GM18517 (cell line): ENCODE data around the gene SLC44A5.
"Not testable (repeated sequence)": the region's sequence is repeated elsewhere in the genome, so short reads cannot be mapped to it uniquely, and the experiment has no call there.

Source experiments
- ATAC-seq: cut with Tn5 transposase; IDR thresholded peaks from one replicate; pipeline ENCODE4 v1.9.1; 2021; ENCODE audit warnings: mild to moderate bottlenecking, moderate library complexity; ENCODE audit not compliant: unreplicated experiment

Gene SLC44A5

DNA sequence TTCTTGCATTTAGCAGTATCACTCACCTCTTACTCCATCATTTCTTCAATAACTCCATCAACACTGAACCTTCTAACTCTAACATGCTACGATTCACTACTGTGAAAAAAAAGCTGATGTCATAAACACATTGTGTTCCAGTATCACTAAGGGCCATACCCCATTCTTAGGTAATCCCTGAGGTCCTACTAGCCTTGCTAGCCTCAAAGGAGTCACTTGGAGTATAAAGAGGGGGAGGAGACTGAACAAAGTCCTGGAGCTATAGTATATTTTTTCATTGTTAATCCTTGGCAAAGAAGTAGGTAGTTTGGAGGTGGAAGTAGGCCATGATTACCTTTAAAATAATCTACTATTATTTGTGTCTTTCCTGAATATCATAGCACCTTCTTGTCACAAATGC lies at the start of gene SLC44A5:
SLC44A5 (minus strand) TSS at position 101 of the 400 bp plus-strand sequence. CDS start 69,667 bp downstream, outside the sequence.
- ATAC-seq, result no peak

DNA sequence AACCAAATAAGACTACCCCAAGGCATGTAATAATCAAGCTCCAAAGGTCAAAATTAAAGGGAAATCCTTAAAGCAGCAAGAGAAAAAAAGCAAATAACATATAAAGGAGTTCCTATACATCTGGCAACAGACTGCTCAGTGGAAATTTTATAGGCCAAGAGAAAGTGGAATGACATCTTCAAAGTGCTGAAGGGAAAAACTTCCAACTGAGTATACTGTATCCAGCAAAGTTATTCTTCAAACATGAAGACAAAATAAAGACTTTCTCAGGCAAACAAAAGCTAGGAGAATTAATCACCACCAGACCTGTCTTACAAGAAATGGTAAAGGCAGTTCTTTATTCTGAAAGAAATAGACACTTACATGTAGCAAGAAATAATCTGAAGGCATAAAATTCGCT lies 45.0 kb upstream of the SLC44A5 start:
- no peak for ATAC-seq

DNA sequence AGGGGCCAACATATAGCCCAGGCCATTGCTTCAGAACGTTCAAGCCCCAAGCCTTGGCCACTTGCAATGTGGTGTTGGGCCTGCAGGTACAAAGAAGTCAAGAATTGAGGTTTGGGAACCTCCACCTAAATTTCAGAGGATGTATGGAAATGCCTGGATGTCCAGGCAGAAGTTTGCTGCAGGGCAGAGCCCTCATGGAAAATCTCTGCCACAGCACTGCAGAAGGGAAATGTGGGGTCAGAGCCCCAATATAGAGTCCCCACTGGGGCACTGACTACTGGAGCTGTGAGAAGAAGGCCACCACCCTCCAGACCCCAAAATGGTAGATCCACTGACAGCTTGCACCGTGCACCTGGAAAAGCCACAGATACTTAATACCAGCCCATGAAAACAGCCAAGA lies 36.3 kb upstream of the SLC44A5 start:
- ATAC-seq, result not testable (repeated sequence)

DNA sequence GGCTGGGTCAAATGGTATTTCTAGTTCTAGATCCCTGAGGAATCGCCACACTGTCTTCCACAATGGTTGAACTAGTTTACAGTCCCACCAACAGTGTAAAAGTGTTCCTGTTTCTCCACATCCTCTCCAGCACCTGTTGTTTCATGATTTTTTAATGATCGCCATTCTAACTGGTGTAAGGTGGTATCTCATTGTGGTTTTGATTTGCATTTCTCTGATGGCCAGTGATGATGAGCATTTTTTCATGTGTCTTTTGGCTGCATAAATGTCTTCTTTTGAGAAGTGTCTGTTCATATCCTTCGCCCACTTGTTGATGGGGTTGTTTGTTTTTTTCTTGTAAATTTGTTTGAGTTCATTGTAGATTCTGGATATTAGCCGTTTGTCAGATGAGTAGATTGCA lies 34.2 kb upstream of the SLC44A5 start:
- not testable (repeated sequence) for ATAC-seq

DNA sequence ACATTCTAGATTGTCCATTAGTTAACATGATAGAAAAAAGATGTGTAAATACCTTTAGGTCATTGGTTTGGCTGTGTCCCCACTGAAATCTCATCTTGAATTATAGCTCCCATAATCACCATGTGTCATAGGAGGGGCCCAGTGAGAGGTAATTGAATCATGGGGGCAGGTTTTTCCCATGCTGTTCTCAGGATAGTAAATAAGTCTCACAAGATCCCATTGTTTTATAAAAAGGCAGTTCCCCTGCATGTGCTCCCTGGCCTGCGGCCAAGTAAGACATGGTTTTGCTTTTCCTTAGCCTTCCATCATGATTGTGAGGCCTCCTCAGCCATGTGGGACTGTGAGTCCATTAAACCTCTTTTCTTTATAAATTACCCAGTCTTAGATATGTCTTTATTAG lies 32.5 kb upstream of the SLC44A5 start:
- ATAC-seq, result no peak

DNA sequence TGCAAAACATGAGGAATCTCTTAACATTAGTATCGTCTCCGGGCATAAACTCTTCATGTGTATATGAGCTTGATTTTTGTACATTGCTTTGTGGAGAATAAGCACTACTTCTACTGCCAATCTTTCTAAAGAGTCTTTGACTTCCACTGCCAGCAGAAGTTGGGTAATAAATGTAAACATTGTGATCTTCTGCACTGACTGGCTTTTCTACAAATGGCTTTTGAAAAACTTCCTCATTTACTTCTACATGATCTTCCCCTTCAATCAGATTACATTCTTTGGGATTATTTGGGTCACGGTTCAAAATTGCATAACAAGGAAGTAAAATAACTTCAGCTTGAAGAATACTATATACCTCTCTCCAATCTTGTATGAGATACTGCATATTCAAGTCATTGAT lies 30.4 kb upstream of the SLC44A5 start:
- ATAC-seq, result no peak

DNA sequence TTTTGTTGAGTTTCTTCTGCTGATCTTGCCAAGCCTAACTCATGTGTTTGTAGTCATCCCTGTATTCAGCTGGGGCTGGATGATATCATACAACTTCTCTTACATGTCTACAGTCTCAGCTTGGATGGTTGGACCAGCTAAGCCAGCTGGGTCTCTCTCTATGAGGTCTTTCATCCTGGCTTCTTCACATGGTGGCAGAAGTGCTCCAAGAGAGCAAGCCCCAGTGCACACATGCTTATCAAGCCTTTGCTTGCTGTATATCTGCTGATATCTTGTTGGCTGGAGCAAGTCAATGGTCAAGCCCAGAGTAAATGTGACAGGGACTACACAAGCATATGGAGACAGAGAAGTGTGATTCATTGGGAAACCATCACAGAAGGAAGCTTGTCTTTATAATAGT lies 29.2 kb upstream of the SLC44A5 start:
- no peak for ATAC-seq

DNA sequence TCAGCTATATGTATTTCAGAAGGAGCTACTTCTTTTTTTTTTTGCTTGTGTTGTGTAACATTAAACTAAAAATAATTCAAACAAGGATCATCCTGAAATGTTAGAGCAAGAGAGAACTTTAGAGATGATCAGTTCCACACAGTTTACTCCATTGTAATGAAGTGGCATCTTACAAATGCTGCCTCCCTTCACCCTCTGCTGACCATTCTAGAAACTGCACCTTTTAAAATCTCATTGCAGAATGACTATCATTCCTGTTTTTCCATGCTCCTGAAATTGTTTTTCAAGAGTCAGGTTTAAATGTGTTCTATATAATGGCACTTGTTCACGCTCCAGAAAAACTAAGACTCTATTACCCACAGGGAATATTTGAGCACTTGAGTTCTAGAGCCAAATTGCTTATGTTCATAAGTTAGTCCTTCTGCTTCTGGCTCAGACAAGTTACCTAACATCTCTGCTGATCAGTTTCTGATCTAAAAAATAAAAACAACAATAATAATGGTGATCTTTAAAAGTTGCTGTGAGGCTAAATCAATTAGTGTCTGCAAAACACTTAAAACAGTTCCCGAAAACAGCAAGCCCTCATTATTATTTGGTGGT lies 21.5 kb upstream of the SLC44A5 start:
- ATAC-seq, result peak; percentile 91

DNA sequence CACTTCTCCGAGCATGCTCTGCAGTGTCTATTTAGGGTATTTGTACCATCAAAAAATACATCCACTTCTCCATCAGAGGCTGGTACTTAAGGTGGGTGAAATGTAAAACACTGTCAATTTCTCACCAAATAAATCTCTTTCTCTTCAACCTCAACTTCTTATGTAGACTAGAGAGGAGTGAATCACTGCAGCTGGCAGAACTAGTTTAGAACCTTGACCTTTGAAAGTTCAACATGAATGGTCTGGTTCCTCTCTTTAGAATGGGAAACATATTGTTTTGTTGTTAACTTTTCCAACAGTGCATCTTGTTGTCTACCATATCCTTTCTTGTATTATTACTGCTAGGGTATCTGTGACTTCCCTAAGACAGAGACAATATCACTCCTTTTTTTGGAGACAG lies 20.1 kb upstream of the SLC44A5 start:
- no peak for ATAC-seq

DNA sequence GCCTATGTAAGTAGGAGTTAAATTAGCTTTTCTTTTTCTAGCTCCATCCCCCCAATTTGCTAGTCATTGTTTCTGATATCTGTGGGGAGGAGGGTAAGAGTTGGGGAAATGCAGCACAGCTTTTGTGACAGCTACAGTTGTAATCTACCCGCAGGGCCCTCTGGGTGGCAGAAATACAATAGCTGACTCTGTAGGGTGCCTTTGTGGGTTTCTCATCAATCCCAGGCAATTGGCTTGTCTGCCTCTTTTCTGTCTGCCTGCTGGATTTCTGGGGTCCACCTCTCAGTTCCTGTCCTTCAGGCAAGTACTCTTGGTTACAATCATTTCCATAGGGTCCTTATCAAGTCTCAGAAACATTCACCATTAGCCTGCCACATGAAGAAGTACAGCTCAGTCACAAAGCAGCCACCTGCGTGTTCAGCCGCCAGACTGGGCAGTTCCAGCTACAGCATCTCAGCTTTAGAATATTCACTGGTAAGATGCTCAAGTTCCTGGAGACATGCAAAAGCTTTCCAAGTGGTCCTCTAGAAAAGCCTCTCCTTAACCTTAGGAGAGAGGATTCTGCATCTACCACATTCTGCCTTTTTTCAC lies 19.2 kb upstream of the SLC44A5 start:
- ATAC-seq, result no peak

DNA sequence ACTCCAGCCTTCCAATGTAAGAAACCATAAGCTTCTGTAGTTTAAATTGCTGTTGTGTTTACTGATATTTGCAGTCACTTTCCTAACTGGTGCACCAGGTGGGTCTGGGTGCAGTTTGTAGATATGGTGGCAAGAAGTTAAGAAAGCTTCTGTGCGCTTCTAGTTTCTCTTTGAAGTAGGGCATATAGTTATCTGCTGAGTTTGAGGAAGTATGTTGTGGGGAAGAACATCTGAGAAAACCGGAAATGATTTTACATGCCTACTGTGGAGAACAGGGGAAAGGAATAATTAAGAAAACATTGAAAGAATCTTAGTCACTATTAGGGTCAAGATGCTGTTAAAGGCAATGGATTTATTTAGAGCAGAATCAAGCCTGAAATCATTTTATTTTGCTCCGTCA lies 14.9 kb upstream of the SLC44A5 start:
- no peak for ATAC-seq

DNA sequence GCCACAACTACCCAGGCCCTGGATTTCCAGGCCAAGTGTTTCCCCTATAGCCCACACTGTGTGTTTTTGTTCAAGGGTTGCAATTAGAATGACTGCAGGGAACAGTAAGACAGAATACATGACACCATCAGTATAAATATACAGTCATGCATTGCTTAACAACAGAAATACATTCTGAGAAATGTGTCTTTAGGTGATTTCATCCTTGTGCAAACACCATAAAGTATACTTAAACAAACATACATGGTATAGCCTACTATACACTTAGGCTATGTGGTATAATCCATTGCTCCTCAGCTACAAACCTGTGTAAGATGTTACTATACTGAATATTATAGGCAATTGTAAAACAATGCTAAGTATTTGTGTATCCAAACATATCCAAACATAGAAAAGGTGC lies 7.5 kb upstream of the SLC44A5 start:
- no peak for ATAC-seq

DNA sequence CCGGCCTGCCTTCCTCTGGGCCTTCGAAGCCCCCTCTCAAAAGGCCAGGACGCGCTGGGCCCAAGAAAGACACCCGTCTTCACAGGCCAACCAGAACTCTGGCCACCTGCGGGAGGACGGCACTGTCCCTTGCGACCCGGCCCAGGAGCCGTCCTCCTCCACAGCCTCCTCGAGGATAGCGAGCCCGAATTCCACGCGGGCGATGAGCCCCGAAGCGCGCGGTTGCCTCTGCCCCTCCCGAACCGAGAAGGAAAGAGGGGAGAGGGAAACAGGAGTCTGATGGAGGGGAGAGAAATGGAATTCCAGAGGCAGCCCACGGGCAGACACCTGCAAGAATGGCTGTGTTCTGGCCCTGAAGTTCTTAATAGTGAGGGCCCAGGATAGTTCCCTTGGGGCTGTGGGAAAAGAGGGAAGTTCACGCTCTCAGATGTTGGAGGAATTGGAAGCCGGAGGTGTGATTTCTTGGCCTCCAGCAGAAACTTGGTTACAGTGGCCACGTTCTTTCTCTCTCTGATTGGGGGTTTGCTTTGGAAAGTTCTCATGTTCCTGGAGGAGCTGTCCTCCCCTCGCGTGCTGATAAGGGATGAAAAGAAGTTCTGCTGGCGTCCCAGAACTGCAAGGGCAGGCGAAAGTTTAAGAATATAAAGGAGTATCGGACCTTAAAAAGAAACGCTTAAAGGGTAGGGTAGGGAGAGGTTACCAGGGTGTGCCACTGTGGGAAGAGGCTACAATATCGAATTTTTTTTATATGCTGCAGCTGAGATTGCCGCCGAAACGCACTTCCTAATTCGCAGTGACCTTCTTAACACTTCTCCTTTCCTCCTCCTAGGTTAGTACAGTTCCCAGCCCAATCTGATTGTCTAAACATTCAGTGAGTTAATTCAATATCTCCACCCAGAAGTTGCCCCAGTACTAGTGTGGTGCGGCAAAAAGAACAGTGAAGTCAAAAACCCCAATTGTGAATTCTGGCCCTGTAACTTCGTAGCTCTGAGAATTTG lies 5.8 kb upstream of the SLC44A5 start:
- no peak for ATAC-seq

DNA sequence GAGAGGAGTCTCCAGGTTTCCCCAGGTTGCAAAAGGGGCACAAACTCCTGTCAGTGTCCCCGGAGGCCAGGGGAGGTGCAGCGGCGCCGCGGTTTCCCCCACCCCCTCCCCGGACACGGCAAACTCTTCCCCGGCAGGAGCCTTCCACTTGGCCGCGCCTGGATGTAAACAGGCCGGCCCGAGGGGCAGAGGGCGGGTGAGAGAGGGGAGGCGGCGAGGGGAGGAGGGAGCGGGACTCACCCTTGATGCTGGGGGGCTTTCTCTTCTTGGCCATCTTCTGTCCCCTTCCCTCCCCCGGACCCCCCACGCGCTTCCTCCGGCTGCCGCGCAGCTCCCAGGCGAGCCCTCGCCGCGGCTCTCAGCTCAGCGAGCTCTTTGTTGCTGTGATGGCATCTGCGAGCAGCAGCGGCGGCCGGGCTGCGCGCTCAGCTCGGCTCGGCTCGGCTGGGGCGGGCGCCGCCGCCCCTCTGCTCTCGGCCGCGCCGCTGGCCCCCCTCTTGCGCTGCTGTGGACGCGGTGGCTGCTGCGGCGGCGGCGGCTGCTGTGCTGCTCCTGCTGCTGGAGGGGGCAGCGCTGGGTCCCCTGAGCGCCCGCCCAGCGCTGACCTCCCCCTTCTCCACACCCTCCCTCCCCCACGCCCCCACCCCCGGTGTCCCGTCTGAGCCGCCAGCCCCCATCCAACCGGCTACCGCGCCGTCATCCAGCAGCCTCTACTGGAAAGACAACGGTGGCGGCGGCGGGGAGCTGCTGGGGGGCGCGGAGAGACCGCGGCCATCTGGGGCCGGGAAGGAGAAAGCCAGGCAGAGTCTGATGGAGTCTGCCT lies 4.9 kb upstream of the SLC44A5 start:
- ATAC-seq, result no peak

DNA sequence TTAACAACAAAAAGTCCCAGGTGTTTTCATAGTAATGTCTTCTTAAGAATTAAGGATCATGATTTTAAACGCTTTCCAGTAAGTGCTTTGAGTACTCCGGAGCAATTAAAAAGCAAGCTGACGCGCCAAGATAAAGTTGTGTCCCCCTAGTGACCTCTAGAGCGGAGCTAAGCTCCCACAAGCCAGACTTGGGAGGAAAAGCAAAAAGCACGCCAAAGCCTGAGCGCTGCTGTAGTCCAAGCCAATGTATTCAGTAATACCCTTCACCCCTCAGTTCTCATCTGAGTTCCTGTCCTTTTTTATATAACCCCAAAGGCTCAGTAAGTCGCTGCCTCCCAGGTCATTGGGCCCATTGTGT lies 3.5 kb upstream of the SLC44A5 start:
- peak; percentile 21 for ATAC-seq

DNA sequence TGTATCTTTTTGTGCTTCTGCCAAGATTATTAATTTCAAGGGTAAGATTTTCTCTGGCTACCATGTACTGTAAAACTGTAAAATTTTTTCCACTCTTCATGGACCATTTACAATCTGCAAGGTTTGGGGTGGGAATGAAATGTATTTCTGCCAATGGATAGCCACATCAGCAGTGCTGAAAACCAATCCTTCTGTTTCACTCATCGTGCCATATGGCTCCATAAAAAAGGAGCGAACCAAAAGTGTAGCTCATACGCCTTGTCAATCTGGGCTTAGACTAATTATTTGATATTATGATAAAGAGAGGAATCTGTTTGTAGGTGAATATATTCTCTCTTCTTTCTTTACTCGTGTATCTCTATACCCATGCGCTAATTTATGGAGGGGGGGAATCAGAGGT lies 3.0 kb upstream of the SLC44A5 start:
- no peak for ATAC-seq

DNA sequence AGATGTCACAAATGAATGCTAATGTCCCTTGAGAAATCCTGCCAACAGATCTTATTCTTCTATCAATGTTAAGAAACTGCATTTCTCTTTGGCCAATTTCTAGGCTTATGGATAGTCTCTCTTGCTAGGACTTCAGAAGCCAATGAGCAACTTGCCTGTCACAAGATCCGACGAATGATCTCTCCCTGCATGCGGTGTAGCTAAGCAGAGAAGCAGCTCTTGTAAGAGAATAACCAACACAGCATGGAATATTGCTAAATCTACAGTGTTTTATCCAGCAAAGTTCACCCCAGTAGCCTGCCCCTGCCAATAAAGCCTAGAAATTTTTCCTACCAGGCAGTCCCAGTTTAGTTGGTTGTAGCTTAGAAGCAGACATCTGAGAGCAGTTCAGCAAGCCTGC lies 2.1 kb upstream of the SLC44A5 start:
- ATAC-seq, result no peak

DNA sequence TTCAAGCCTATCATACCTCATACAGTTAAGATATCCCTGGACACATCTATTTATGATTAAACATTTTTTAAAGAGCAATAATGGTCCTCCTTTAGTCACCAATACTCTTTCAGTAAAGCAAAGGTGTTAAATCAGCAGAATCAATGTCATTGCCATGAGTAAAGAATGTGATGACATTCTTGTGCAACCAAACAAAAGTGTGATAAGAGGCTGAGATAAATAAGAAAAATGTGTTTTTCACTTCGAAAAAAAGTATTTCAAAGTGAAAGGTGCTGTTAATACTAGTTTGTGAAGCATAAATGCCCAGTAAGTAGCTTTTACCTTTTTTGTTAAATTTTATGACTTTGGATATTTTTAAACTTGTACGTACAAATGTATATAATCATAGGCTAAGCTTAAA lies 8.4 kb downstream of the SLC44A5 start:
- no peak for ATAC-seq

DNA sequence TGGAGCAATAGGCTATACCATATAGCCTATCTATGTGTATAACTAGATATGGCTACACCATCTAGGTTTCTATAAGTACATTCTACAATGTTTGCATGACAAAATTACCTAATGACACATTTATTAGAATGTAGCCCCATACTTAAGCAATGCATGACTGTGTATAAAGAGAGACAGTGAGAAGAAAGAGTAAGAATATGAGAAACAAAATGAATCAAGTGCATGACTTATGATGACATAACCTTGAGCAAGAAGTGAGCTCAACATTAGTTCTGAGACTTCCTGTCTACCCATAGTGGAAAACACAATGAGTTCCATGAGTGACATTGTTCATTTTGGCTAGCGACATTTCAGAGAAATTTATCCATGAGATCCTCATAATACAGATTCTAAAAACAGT lies 10.1 kb downstream of the SLC44A5 start:
- ATAC-seq, result no peak

DNA sequence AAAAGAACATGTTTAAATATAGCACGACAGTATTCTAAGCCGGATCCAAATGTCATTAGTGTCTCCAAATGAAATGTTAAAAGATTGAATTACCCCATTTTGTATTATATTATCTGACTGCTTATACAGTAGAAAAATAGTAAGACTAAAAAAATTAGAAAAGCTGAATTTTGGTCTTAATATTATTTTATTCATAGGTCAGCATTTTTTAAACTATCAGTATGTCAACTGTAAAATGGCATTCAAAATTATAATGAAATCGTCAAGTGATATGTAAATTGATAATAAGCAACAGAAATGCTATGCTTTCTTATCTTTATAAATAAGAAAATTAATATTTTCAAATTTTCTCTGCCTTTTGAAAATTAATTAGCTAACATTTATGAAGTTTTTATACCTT lies 16.6 kb downstream of the SLC44A5 start:
- no peak for ATAC-seq

DNA sequence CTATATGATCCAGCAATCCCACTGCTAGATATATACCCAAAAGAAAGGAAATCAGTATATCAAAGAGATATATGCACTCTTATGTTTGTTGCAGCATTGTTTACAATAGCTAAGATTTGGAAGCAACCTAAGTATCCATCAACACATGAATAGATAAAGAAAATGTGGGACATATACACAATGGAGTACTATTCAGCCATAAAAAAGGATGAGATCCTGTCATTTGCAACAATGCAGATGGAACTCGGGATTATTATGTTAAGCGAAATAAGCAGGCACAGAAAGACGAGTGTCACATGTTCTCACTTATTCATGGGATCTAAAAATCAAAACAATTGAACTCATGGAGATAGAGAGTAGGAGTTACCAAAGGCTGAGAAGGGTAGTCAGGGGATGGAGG lies 17.5 kb downstream of the SLC44A5 start:
- not testable (repeated sequence) for ATAC-seq
